ENCODE measurements around the gene GPR78.
A peak's percentile ranks its signal among the peaks of the same experiment; 100 is the strongest.

Gene GPR78, protein sequence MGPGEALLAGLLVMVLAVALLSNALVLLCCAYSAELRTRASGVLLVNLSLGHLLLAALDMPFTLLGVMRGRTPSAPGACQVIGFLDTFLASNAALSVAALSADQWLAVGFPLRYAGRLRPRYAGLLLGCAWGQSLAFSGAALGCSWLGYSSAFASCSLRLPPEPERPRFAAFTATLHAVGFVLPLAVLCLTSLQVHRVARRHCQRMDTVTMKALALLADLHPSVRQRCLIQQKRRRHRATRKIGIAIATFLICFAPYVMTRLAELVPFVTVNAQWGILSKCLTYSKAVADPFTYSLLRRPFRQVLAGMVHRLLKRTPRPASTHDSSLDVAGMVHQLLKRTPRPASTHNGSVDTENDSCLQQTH

GRCh38 chr4:8580321-8581093, at the start of gene GPR78:
Gene GPR78, plus strand, starts transcription at chr4:8580392. Its CDS starts 591 bp downstream, at chr4:8580983.
- DNase-seq: peak; percentile 22

GRCh38 chr4:8532245-8532781, 47.9 kb upstream of the GPR78 start:
- no peak for DNase-seq

DNA sequence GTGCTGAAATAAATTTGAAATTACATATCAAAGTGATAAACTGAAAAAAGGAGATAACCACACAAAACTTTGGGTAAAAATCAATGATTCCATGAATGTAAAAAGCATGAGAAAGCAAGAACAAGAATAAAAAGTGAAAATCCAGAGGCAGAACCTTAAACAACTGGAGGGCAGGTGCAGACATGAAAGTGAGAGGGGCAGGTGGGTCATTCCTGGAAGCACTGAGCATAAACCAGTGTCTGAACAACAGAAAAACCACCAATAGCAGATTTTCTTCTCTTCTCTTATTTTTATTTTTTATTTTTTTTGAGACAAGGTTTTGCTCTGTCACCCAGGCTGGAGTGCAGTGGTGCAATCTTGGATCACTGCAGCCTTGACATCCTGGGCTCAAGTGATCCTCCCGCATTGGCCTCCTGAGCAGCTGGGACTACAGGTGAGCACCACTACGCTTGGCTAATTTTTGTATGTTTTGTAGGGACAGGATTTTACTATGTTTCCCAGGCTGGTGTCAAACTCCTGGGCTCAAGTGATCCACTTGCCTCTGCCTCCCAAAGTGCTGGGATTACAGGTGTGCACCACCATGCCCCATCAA, 46.8 kb upstream of the GPR78 start:
- no peak for DNase-seq

- no peak for DNase-seq
Measured at GRCh38 chr4:8534129-8534528, 46.1 kb upstream of the GPR78 start.

DNA sequence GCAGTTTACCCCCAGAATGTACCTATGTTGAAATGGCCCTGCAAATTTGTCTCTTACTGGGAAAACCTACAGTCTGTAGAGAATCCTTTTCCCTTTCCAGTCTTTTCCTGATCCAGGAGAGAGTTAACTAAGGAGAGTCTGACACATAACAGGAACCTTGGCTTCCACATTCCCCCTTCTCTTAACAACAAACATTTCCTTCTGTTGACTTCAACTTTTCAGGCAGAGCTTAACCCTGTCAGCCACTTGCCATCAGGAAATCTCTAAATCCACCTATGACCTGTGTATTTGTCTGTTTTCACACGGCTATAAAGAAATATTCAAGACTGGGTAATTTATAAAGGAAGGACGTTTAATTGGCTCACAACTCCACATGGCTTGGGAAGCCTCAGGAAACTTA, 45.6 kb upstream of the GPR78 start:
- DNase-seq: no peak

DNA sequence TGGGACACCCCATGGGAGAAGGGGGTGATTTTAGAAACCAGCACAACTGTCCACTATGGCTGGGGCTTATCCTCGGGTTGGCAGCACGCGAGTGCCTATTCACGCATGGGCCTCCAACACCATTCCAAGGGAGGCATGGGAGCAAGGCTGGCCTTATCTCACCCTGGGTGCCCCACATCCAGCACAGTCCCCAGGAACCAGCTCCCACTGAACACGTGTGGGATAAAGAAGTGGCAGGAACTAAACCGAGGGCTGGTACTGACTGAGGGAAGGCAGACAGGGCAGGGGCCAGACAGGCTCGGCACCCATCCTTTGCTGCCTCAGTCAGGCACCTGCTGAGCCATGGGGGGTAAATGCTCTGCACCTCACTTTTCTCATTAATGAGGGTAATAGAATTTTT, 43.7 kb upstream of the GPR78 start:
- no peak for DNase-seq

DNA sequence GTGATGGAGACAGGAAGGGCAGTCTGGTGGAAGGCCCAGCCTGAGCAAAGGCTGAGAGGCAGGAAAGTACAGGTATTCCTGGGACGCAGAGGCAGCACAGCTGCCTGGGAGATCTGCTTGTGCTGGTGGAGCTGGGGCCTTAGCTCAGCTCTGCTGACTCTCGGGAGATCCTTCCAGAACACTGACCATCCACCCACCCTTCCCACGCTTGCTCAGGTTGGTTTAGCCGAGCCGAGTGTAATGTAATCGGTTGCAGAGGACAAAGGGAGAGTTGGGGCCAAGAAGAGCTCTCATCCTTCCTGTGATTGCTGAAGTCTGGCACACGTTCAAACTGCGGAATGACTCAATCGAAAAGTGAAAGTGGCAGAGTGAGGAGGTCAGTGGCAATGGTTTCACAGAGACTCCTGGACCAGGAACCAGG, 43.1 kb upstream of the GPR78 start:
- DNase-seq: no peak

GRCh38 chr4:8538076-8538702, 42.0 kb upstream of the GPR78 start:
- no peak for DNase-seq

DNA sequence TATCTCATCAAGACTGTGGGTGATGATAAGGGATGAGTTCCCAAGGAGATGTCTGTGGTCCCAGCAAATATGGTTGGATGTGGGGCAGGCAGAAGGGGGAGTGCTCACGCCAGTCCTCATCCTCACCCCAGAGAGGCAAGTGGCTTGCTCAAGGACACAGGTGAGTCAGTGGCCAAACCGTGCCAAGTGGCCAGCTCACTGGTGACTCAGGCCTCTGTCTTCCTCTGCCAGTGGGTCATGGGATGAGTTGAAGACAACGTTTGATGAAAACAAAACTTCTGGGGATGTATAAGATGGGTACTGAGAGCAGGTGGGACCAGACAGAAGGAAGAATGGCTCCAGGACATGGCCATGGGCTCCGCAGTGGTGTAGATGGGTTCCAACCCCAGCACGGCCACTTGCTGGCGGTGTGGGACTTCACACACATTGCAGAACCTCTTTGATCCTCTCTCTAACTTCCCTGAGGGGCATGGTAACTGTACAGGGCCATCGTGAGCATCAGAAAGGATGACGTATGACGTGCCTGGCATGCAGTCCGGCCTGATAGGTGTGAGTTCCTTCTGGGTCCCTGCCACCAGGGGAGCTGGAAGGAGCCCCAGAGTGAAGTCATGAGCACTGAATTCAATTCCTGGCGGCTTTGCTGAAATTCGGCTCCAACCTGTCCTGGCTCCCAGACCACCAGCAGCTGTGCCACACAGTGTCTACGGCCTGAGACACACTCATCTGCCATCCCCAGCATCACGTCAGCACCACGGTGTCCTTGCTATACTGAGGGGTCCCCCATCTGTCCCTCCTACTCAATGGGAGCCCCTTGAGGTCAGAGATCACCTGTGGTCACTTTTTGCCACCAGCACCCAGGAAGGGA, 41.3 kb upstream of the GPR78 start:
- DNase-seq: no peak

- no peak for DNase-seq
Measured at GRCh38 chr4:8539661-8540060, 40.5 kb upstream of the GPR78 start.

- DNase-seq: peak; percentile 5
Measured at GRCh38 chr4:8540072-8540471, 40.1 kb upstream of the GPR78 start.

DNA sequence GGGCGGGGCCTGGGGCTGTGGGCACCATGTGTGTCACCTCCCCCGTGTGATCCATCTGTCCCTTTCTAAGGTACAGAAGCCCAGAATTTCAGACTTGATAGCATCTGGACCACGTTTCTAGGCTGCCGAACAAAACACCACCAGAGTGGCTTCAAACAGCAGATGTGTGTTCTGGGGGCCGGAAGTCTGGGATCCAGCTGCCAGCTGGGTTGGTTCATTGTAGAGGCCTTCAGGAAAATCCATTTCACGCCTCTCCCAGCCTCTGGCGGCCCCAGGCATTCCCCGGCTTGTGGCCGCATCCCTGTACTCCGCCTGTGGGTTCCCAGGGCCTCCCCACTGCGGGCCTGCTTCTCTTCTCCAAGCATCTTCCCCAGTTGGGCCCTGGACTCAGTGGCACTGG, 39.6 kb upstream of the GPR78 start:
- no peak for DNase-seq

GRCh38 chr4:8540991-8541390, 39.2 kb upstream of the GPR78 start:
- no peak for DNase-seq

DNA sequence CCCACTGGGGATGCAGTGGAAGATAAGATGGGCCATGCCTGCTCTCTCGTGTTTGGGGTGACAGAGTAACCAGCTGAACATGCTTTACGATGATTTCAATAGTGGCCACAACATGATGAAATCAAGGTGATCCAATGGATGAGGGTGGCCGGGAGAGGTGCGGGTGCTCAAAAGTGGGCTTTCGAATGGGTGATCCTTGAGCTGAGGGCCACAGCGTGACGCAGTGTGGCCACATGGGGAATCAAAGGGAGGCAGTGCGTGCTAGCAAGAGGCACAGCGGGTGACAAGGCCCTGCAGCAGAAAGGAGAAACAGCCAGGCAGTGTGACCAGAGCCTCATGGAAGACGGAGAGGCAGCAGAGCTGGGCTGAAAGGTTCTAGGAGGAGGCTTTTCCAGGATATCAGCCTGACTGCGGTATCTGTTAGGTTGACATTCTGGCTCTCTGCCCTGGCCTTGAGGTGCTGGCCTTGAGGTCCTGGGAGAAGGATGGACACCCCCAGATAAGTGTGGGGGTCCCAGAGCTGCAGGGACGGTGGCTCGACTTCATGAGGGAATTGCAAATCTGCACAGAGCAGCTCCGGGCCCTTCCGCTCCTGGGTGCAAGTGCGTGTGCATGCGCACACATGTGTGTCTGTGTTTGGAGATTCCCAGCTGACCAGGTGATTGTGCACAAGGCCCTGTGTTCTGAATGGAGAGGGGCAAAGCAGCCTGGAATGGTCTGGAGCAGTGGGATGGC, 38.0 kb upstream of the GPR78 start:
- DNase-seq: no peak

DNA sequence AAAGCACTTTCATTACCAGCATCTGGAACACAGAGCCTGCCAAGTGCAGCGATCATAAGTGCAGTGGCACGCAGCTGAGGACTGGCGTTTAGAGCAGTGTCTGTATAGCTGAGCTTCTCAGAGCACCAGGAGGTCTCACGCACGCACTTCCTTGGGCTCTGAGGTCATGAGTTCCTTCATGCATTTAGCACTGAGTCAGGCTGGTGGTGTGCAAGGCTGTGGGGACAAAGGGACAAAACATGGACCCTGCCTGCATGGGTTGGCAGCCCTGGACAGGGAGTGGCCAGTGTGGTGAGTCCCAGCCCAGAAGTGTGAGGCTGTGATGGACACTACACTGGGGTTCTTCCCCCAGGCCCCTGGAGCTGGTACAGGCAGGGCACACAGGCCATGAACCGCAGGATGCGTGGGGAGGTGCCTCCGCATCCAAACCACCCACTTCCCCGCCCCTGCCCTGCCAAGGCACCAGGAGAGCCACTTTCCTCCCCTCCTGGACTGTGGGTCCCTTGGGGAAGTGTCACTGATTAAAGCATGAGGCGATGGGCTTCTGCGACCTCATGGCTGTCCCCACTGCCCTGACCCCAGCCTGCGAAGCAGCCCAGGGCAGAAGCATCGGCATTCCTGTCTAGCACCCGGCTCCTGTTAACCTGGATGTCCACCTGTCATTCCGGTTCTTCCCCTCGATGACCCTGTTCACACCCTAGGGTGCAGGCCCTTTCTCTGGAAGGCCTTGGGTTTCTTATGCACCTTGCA, 37.2 kb upstream of the GPR78 start:
- DNase-seq: no peak

DNA sequence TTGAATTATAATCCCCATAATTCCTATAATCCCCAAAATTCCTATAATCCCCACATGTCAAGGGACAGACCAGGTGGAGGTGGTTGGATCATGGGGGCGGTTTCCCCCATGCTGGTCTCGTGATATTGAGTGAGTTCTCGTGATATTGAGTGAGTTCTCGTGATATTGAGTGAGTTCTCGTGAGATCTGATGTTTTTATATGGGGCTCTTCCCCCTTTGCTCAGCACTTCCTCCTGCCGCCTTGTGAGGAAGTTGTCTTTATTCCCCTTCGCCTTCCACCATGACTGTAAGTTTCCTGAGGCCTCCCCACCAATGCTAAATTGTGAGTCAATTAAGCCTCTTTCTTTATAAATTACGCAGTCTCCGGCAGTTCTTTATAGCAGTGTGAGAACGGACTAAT, 36.6 kb upstream of the GPR78 start:
- DNase-seq: no peak

- no peak for DNase-seq
Measured at GRCh38 chr4:8544282-8544681, 35.9 kb upstream of the GPR78 start.

- DNase-seq: no peak
Measured at GRCh38 chr4:8544741-8545438, 35.3 kb upstream of the GPR78 start.

GRCh38 chr4:8545439-8545765, 34.8 kb upstream of the GPR78 start:
- no peak for DNase-seq

GRCh38 chr4:8546766-8547107, 33.5 kb upstream of the GPR78 start:
- no peak for DNase-seq

All from activated CD4-positive, alpha-beta T cell treated with anti-CD3 and anti-CD28 coated beads, Interleukin-2, amount 50 U/mL, for 1 hour (primary cell).